ENCODE results near the gene RHBDF2. TPM values are rescaled to one million over a fixed set of nuclear protein-coding genes. Genes with fewer than 3 reads are reported as not detected.

The RHBDF2 gene
- total and polyA plus RNA-seq, 2 experiments from 2014 or later: 4.9 to 11.0 TPM

GRCh38 chr17:76480632-76481031 is 20.6 kb downstream of the RHBDF2 start:
- H3K4me2 ChIP-seq: no peak overlapping the region
- no peak for DNase-seq (ENCODE audit: low spot score)
- H3K36me3 ChIP-seq (replicated peaks; ENCODE audit: insufficient read depth, low read depth): no peaks in the 10 kb centered on the region

GRCh38 chr17:76479515-76480060 is 21.6 kb downstream of the RHBDF2 start:
- no peak overlapping the region for H2AFZ ChIP-seq
- H3K9me2 ChIP-seq (replicated peaks; ENCODE audit: insufficient read depth): no peaks in the 10 kb centered on the region
- H3K9me3 ChIP-seq (ENCODE audit: low read depth): no peaks in the 10 kb centered on the region
- TF ChIP-seq CTCF (IDR thresholded peaks at IDR 0.05; ENCODE audit: poor library complexity): no peak
- TF ChIP-seq EZH2phosphoT487 (IDR thresholded peaks at IDR 0.05; ENCODE audit: low read depth, severe bottlenecking, unreplicated experiment): no peak
- TF ChIP-seq EZH2 (IDR thresholded peaks at IDR 0.05; ENCODE audit: borderline replicate concordance): no peak
- DNase-seq (ENCODE audit: low spot score): no peak
- 90% methylated on average over 14 of the region's 14 CpGs for WGBS (ENCODE audit: low lambda C conversion rate, missing lambda C conversion rate)
- H3K27ac ChIP-seq: no peak overlapping the region
- no peaks in the 10 kb centered on the region for H4K20me1 ChIP-seq (ENCODE audit: insufficient read depth, poor library complexity, severe bottlenecking)
- no peaks in the 10 kb centered on the region for H3K36me3 ChIP-seq (replicated peaks; ENCODE audit: insufficient read depth, low read depth)
- H3K27me3 ChIP-seq: no peaks in the 10 kb centered on the region
- H3K4me2 ChIP-seq: no peak overlapping the region
- no peaks in the 10 kb centered on the region for H3K79me2 ChIP-seq
- H3K4me1 ChIP-seq (ENCODE audit: insufficient read depth): no peaks in the 10 kb centered on the region
- H3K4me3 ChIP-seq: no peak overlapping the region

More at GRCh38 chr17:76480632-76481031, 20.6 kb downstream of the RHBDF2 start:
- WGBS (ENCODE audit: low lambda C conversion rate, missing lambda C conversion rate): 79% methylated on average over 15 of the region's 15 CpGs
- no peaks in the 10 kb centered on the region for H3K9me2 ChIP-seq (replicated peaks; ENCODE audit: insufficient read depth)
- H3K27me3 ChIP-seq: no peaks in the 10 kb centered on the region
- TF ChIP-seq EZH2phosphoT487 (IDR thresholded peaks at IDR 0.05; ENCODE audit: low read depth, severe bottlenecking, unreplicated experiment): no peak
- no peak for TF ChIP-seq EZH2 (IDR thresholded peaks at IDR 0.05; ENCODE audit: borderline replicate concordance)
- TF ChIP-seq CTCF (IDR thresholded peaks at IDR 0.05; ENCODE audit: poor library complexity): no peak
- no peaks in the 10 kb centered on the region for H3K9me3 ChIP-seq (ENCODE audit: low read depth)
- H3K27ac ChIP-seq: peak overlapping the region; percentile 46
- no peak overlapping the region for H3K4me3 ChIP-seq
- no peaks in the 10 kb centered on the region for H4K20me1 ChIP-seq (ENCODE audit: insufficient read depth, poor library complexity, severe bottlenecking)
- H2AFZ ChIP-seq: no peak overlapping the region
- no peaks in the 10 kb centered on the region for H3K4me1 ChIP-seq (ENCODE audit: insufficient read depth)
- H3K79me2 ChIP-seq: no peaks in the 10 kb centered on the region

GRCh38 chr17:76478730-76479514 is 22.3 kb downstream of the RHBDF2 start:
- no peaks in the 10 kb centered on the region for H3K36me3 ChIP-seq (replicated peaks; ENCODE audit: insufficient read depth, low read depth)
- no peak overlapping the region for H2AFZ ChIP-seq
- no peaks in the 10 kb centered on the region for H3K79me2 ChIP-seq
- DNase-seq (ENCODE audit: low spot score): no peak
- H3K4me1 ChIP-seq (ENCODE audit: insufficient read depth): no peaks in the 10 kb centered on the region
- no peaks in the 10 kb centered on the region for H3K9me2 ChIP-seq (replicated peaks; ENCODE audit: insufficient read depth)
- H3K27ac ChIP-seq: no peak overlapping the region
- no peaks in the 10 kb centered on the region for H4K20me1 ChIP-seq (ENCODE audit: insufficient read depth, poor library complexity, severe bottlenecking)
- H3K9me3 ChIP-seq (ENCODE audit: low read depth): no peaks in the 10 kb centered on the region
- no peak for TF ChIP-seq EZH2 (IDR thresholded peaks at IDR 0.05; ENCODE audit: borderline replicate concordance)
- TF ChIP-seq CTCF (IDR thresholded peaks at IDR 0.05; ENCODE audit: poor library complexity): no peak
- TF ChIP-seq EZH2phosphoT487 (IDR thresholded peaks at IDR 0.05; ENCODE audit: low read depth, severe bottlenecking, unreplicated experiment): no peak
- H3K4me3 ChIP-seq: no peak overlapping the region
- 96% methylated on average over 28 of the region's 37 CpGs for WGBS (ENCODE audit: low lambda C conversion rate, missing lambda C conversion rate)
- H3K4me2 ChIP-seq: no peak overlapping the region
- no peaks in the 10 kb centered on the region for H3K27me3 ChIP-seq
